HG02588 (cell line): Measurements from ENCODE around the gene TMEM121.

Experiments used
- ATAC-seq: cut with Tn5 transposase; IDR thresholded peaks from one replicate; pipeline ENCODE4 v1.9.1; 2021; ENCODE audit warnings: mild to moderate bottlenecking, moderate library complexity; ENCODE audit not compliant: unreplicated experiment

Gene TMEM121

GRCh38 chr14:105527826-105528585 is 1.6 kb downstream of the TMEM121 start:
- peak; percentile 48 for ATAC-seq

- no peak for ATAC-seq
Measured at GRCh38 chr14:105528586-105529318, 2.4 kb downstream of the TMEM121 start.

- ATAC-seq: no peak
Measured at GRCh38 chr14:105529319-105529568, 2.9 kb downstream of the TMEM121 start.

- no peak for ATAC-seq
Measured at GRCh38 chr14:105529569-105530284, 3.3 kb downstream of the TMEM121 start.

- ATAC-seq: no peak
Measured at GRCh38 chr14:105530285-105531087, 4.1 kb downstream of the TMEM121 start.

GRCh38 chr14:105531088-105531893 is 4.9 kb downstream of the TMEM121 start:
- ATAC-seq: no peak

GRCh38 chr14:105531894-105532623 is 5.7 kb downstream of the TMEM121 start:
- no peak for ATAC-seq

- no peak for ATAC-seq
Measured at GRCh38 chr14:105532735-105533141, 6.4 kb downstream of the TMEM121 start.

- ATAC-seq: no peak
Measured at GRCh38 chr14:105533391-105533790, 7.0 kb downstream of the TMEM121 start.

GRCh38 chr14:105533811-105534498 is 7.6 kb downstream of the TMEM121 start:
- ATAC-seq: no peak

- ATAC-seq: no peak
Measured at GRCh38 chr14:105534586-105534985, 8.2 kb downstream of the TMEM121 start.

GRCh38 chr14:105536051-105536450 is 9.7 kb downstream of the TMEM121 start:
- ATAC-seq: no peak

GRCh38 chr14:105536691-105537579 is 10.6 kb downstream of the TMEM121 start:
- no peak for ATAC-seq

- no peak for ATAC-seq
Measured at GRCh38 chr14:105537580-105538474, 11.4 kb downstream of the TMEM121 start.

GRCh38 chr14:105538481-105539049 is 12.2 kb downstream of the TMEM121 start:
- ATAC-seq: no peak

GRCh38 chr14:105540811-105541210 is 14.4 kb downstream of the TMEM121 start:
- no peak for ATAC-seq
